Heart left ventricle (tissue), 13 donors: ENCODE results near the gene COPZ1.

Source experiments
- POLR2A ChIP-seq, 2 donors: fragments of 450-650 bp; IDR thresholded peaks; one replicate each; pipeline ENCODE4 v1.6.1; 2017; ENCODE audit warnings: antibody characterized with exemption in 2 of 2, mild to moderate bottlenecking in 2 of 2, moderate library complexity in 2 of 2
- TF ChIP-seq, protein P1 (sequence below), 12 donors: fragments of 200-600 bp; sonication (generic) in 4 of 12; IDR thresholded peaks; one replicate each; pipeline versions ENCODE4 v1.5.0 to v1.8.0; 2018 to 2022; ENCODE audit warnings: antibody characterized with exemption in 12 of 12, mild to moderate bottlenecking in 5 of 12
- donor health status: ischemic (EF 13 %, LVEDD 7.1; RV severe dilation, severe dysfunction).
- donor health status: DM: no; HTN: yes; CAD: no.
- donor health status: DM: no; HTN: no; CAD: no.
- donor health status: ischemic (EF 25% LVEDD 6.9; RV normal size, moderate dysfunction).
- donor health status: ischemic (EF 25% LVEDD 5.7; RV mildly dilated, moderate dysfunction).
- donor health status: ischemic (EF 35%, LVEDD 5.7; RV mildly dilated, moderate dysfunction).
- donor health status: nonischemic (EF 11% LVEDD 7.7; RV severe dilation, severe dysfunction).
- donor health status: DM: yes; HTN: yes; CAD: no.
- donor health status: PGD.
- donor health status: ischemic (EF 29% LVEDD 5.4; RV normal size, mild dysfunction).
- donor health status: nonischemic (EF 23%, LVEDD 6.1; RV moderate dilation, normal function).

- TF ChIP-seq, protein P1, sequence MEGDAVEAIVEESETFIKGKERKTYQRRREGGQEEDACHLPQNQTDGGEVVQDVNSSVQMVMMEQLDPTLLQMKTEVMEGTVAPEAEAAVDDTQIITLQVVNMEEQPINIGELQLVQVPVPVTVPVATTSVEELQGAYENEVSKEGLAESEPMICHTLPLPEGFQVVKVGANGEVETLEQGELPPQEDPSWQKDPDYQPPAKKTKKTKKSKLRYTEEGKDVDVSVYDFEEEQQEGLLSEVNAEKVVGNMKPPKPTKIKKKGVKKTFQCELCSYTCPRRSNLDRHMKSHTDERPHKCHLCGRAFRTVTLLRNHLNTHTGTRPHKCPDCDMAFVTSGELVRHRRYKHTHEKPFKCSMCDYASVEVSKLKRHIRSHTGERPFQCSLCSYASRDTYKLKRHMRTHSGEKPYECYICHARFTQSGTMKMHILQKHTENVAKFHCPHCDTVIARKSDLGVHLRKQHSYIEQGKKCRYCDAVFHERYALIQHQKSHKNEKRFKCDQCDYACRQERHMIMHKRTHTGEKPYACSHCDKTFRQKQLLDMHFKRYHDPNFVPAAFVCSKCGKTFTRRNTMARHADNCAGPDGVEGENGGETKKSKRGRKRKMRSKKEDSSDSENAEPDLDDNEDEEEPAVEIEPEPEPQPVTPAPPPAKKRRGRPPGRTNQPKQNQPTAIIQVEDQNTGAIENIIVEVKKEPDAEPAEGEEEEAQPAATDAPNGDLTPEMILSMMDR (IDR thresholded peaks at IDR 0.05) = no peak
- no peak for TF ChIP-seq POLR2A (IDR thresholded peaks at IDR 0.05)
Measured at GRCh38 chr12:54356951-54357356, 32.0 kb downstream of the COPZ1 start.
